Hair follicular keratinocyte (primary cell): ENCODE results near the gene MARVELD1. TPM values are rescaled to one million over a fixed set of nuclear protein-coding genes. Genes with fewer than 3 reads are reported as not detected.

ENCODE experiments used
- total RNA-seq: library from RNA; depleted of rRNA; stranded (reverse); fragments of >200 nt; gene quantifications from 2 replicates; pipeline ENCODE4 v1.2.3, GENCODE V29; 2015

Gene MARVELD1
- 34.8 and 42.0 TPM in 2 replicates for total RNA-seq

DNA sequence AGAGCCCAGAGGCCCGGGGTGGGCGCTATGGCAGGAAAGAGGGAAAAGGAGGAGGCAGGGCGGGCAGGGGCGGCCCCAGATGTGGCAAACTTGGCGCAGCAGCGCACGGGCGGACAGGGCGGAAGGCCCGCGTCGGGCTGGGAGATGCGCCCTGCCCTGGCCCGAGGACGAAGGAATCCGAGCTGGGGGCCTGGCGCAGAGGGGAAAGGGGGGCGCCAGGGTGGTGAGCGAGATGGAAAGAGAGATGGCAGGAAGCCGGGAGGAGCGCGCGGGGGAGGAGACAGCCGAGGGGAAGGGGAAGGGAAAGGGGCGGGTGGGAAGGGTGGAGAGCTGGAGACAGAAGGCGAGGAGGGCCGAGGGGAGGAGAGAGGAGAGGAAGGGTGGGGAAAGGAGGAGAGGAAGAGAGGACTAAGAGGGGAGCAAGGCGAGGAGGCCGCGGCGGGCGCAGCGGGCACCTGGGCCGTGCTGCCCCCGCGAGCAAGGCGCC is at the start of gene MARVELD1:
Gene MARVELD1, plus strand, starts transcription at position 392 of the 487 bp plus-strand sequence. CDS start 147 bp downstream, outside the sequence.

DNA sequence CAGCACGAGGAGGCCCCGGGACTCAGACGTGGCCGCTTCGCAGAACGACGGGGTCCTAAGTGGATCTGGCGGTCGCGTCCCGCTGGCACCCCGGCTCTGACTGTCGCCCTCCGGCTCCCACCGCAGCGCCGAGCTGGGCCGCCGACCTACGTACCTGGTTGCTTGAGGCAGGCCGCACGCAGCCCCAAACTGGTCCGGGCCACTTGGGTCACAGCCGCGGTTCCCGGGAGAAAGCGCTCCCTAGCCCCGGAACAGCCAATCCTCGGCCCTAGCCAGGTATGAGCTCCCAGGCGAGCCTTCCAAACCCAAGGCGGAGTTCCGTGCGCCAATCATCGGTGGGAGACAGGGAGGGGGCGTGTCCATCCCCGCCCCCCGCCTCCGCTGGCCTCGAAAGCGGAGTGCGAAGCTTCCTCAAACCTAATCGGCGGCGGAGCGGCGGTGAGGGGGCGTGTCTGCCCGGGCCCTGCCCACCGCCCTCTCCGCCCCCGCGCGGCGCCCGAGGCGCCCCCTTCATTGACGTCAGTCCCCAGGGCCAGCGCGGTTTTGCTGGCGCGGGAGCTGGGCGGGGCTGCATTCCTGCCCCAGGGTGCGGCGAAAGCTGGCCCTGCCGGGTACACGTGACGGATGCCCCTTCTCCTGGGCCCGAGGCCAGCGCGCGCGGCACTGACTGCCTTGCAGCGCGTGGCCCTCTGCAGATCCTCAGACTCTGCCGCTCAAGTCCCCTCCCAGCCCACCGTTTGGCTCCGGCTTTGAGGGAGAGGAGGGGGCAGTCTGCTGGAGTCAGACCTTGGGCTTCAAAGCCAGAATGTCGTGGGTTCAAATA is 26.4 kb upstream of the MARVELD1 start, which contains the start of gene AVPI1:
Gene AVPI1, minus strand, starts transcription at position 280 of the 823 bp plus-strand sequence. CDS start 7,336 bp downstream, outside the sequence.

DNA sequence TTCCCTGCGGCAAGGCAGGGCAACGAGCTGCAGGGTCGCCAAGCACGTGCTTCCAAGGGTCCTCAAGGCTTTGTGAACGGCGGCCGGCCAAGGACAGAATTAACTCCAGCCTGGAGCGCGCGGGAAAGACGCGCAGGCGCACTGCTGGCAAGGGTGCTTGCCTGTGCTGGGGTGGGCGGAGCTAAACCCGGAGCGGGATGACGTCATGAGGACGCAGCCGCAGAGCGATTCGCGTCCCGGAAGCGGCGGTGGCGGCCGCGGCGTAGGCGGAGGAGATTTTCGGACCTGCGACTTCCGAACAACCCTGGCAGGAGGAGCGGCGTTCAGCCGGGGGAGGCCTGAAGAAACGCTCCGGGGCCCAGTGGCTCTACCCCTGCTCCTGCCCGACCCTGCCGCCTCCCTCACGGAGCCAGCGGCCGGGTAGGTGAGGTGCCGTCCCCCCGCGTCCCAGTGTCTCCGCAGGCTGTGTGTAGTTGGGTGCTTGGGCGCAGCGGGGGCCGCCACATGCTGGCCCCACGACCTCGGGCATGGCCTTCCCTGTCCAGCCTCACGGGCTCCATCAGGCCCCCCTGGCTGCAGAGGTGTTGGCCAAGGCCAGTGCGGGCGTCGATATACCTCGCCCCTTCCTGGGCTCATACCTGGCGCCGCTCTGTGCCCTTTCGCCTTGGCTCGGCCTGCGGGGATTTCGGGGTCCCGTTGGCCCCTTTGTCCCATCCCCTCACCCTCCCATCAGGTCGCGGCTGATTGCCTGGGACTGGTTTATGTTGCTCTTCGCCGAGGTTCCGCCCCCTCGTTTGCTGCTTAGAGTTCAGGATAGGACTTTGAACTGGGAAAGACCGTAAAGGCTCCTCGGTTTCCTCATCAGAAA is 23.6 kb downstream of the MARVELD1 start, which contains the start of gene ZFYVE27:
Gene ZFYVE27, plus strand, starts transcription at position 227 of the 868 bp plus-strand sequence. CDS start 1,350 bp downstream, outside the sequence.

Other genes starting within 250 kb of the MARVELD1 start
- gene MMS19, start 215.3 kb upstream of the MARVELD1 start, total RNA-seq: 96.5 and 110 TPM in 2 replicates
- 25.9 and 28.3 TPM in 2 replicates for gene UBTD1, start 214.8 kb upstream of the MARVELD1 start, total RNA-seq
- gene ANKRD2, start 141.0 kb upstream of the MARVELD1 start, total RNA-seq: 1.0 and 3.0 TPM in 2 replicates
- gene HOGA1, start 129.3 kb upstream of the MARVELD1 start, total RNA-seq: 0.55 and 1.2 TPM in 2 replicates
- gene C10orf62, start 124.0 kb upstream of the MARVELD1 start, total RNA-seq: not detected in 2 replicates
- gene MORN4, start 80.2 kb upstream of the MARVELD1 start, total RNA-seq: 6.2 and 7.1 TPM in 2 replicates
- 43.9 and 60.5 TPM in 2 replicates for gene PI4K2A, start 73.1 kb upstream of the MARVELD1 start, total RNA-seq
- gene AVPI1, start 26.5 kb upstream of the MARVELD1 start, total RNA-seq: 23.0 and 23.2 TPM in 2 replicates
- 11.6 and 15.9 TPM in 2 replicates for gene ZFYVE27, start 23.4 kb downstream of the MARVELD1 start, total RNA-seq
- gene SFRP5, start 58.3 kb downstream of the MARVELD1 start, total RNA-seq: not detected in 2 replicates
- gene GOLGA7B, start 136.1 kb downstream of the MARVELD1 start, total RNA-seq: 0.46 and 0.47 TPM in 2 replicates